Retinal pigment epithelial cell (primary cell): ENCODE data around the gene PLXNA2.

Source experiments
- DNase-seq: peaks from one replicate; pipeline ENCODE4 v3.0.0-alpha.2; 2010; ENCODE audit warnings: low read depth
- H3K4me3 ChIP-seq: 2 replicates; pipeline ENCODE4 v1.5.1; 2011; ENCODE audit warnings: mild to moderate bottlenecking, low read length, control low read depth, moderate library complexity
- CTCF ChIP-seq: conservative IDR thresholded peaks from 2 replicates; pipeline ENCODE4 v1.5.1; 2011; ENCODE audit warnings: low read depth, low read length, control low read depth, inconsistent platforms

PLXNA2 gene

GRCh38 chr1:208163539-208163938 lies 80.6 kb downstream of the PLXNA2 start:
- no peak overlapping the region for H3K4me3 ChIP-seq
- TF ChIP-seq CTCF, result no peak
- DNase-seq, result no peak

- TF ChIP-seq CTCF, result no peak
- no peak for DNase-seq
- H3K4me3 ChIP-seq, result no peak overlapping the region
Measured at GRCh38 chr1:208162903-208163302, 81.3 kb downstream of the PLXNA2 start.

- DNase-seq, result no peak
- TF ChIP-seq CTCF, result no peak
- no peak overlapping the region for H3K4me3 ChIP-seq
Measured at GRCh38 chr1:208161656-208162375, 82.4 kb downstream of the PLXNA2 start.

- TF ChIP-seq CTCF, result no peak
- no peak for DNase-seq
- no peak overlapping the region for H3K4me3 ChIP-seq
Measured at GRCh38 chr1:208161005-208161404, 83.2 kb downstream of the PLXNA2 start.

- TF ChIP-seq CTCF, result no peak
- H3K4me3 ChIP-seq, result no peak overlapping the region
- DNase-seq, result no peak
Measured at GRCh38 chr1:208160259-208160819, 83.8 kb downstream of the PLXNA2 start.

GRCh38 chr1:208159555-208160258 lies 84.5 kb downstream of the PLXNA2 start:
- no peak overlapping the region for H3K4me3 ChIP-seq
- TF ChIP-seq CTCF, result no peak
- DNase-seq, result no peak
